ENCODE data around the gene SEPHS1.
"Not testable (repeated sequence)": the region's sequence is repeated elsewhere in the genome, so short reads cannot be mapped to it uniquely, and the experiment has no call there.

Gene SEPHS1

GRCh38 chr10:13348216-13349017, at the start of gene SEPHS1:
TSS of gene SEPHS1 (minus strand) at chr10:13348293. CDS start at chr10:13344950, 3,343 bp downstream.
- DNase-seq, result peak; percentile 95

- no peak for DNase-seq
Measured at GRCh38 chr10:13397052-13397451, 49.0 kb upstream of the SEPHS1 start.

- DNase-seq, result no peak
Measured at GRCh38 chr10:13396369-13396768, 48.3 kb upstream of the SEPHS1 start.

GRCh38 chr10:13395540-13395939, 47.4 kb upstream of the SEPHS1 start:
- no peak for DNase-seq

- no peak for DNase-seq
Measured at GRCh38 chr10:13393640-13394039, 45.5 kb upstream of the SEPHS1 start.

GRCh38 chr10:13392701-13393100, 44.6 kb upstream of the SEPHS1 start:
- DNase-seq, result no peak

- DNase-seq, result peak; percentile 63
Measured at GRCh38 chr10:13390604-13391522, 42.8 kb upstream of the SEPHS1 start.

- no peak for DNase-seq
Measured at GRCh38 chr10:13388478-13389230, 40.6 kb upstream of the SEPHS1 start.

GRCh38 chr10:13386021-13386420, 37.9 kb upstream of the SEPHS1 start:
- DNase-seq, result no peak

- no peak for DNase-seq
Measured at GRCh38 chr10:13383399-13383761, 35.3 kb upstream of the SEPHS1 start.

GRCh38 chr10:13382703-13383398, 34.8 kb upstream of the SEPHS1 start:
- peak; percentile 51 for DNase-seq

- DNase-seq, result not testable (repeated sequence)
Measured at GRCh38 chr10:13379061-13379460, 31.0 kb upstream of the SEPHS1 start.

- no peak for DNase-seq
Measured at GRCh38 chr10:13376746-13377145, 28.7 kb upstream of the SEPHS1 start.

GRCh38 chr10:13376297-13376696, 28.2 kb upstream of the SEPHS1 start:
- DNase-seq, result no peak

- DNase-seq, result no peak
Measured at GRCh38 chr10:13375791-13376190, 27.7 kb upstream of the SEPHS1 start.

- no peak for DNase-seq
Measured at GRCh38 chr10:13373644-13374043, 25.6 kb upstream of the SEPHS1 start.

- no peak for DNase-seq
Measured at GRCh38 chr10:13372524-13372923, 24.4 kb upstream of the SEPHS1 start.

- DNase-seq, result peak; percentile 93
Measured at GRCh38 chr10:13371897-13372470, 23.9 kb upstream of the SEPHS1 start.

GRCh38 chr10:13366891-13367290, 18.8 kb upstream of the SEPHS1 start:
- no peak for DNase-seq

- no peak for DNase-seq
Measured at GRCh38 chr10:13365831-13366230, 17.7 kb upstream of the SEPHS1 start.

- DNase-seq, result no peak
Measured at GRCh38 chr10:13365243-13365642, 17.1 kb upstream of the SEPHS1 start.

- DNase-seq, result no peak
Measured at GRCh38 chr10:13360587-13360986, 12.5 kb upstream of the SEPHS1 start.
